Osteoblast (primary cell): ENCODE results near the gene BNIP5. TPM values are rescaled to one million over a fixed set of nuclear protein-coding genes. Genes with fewer than 3 reads are reported as not detected.

Experiments
- DNase-seq: peaks from one replicate; pipeline ENCODE4 v3.0.0; 2011; ENCODE audit warnings: low spot score, mixed read lengths; ENCODE audit not compliant: insufficient read length; ENCODE audit errors: missing footprints
- H2AFZ ChIP-seq: 2 replicates; pipeline ENCODE4 v1.6.0; 2011; ENCODE audit warnings: mild to moderate bottlenecking, low read length
- H3K27ac ChIP-seq: 2 replicates; pipeline ENCODE4 v1.5.1; 2011; ENCODE audit warnings: mild to moderate bottlenecking, low read depth, low read length, moderate library complexity
- H3K27me3 ChIP-seq: 2 replicates; pipeline ENCODE4 v1.6.0; 2012; ENCODE audit warnings: mild to moderate bottlenecking, control low read depth, inconsistent platforms, low read length, moderate library complexity; ENCODE audit not compliant: insufficient read depth
- H3K36me3 ChIP-seq: 2 replicates; pipeline ENCODE4 v1.5.1; 2011; ENCODE audit warnings: mild to moderate bottlenecking, low read length, control low read depth, moderate library complexity; ENCODE audit not compliant: insufficient read depth
- H3K4me1 ChIP-seq: 2 replicates; pipeline ENCODE4 v1.5.1; 2011; ENCODE audit warnings: mild to moderate bottlenecking, low read length, control low read depth, moderate library complexity; ENCODE audit not compliant: insufficient read depth
- H3K4me2 ChIP-seq: 2 replicates; pipeline ENCODE4 v1.6.0; 2011; ENCODE audit warnings: mild to moderate bottlenecking, low read length; ENCODE audit not compliant: insufficient read depth
- H3K4me3 ChIP-seq: fragments of 200-600 bp; sonication (generic); 3 replicates; pipeline ENCODE4 v1.5.1; 2012; ENCODE audit warnings: mild to moderate bottlenecking, low read length, inconsistent platforms; ENCODE audit not compliant: insufficient read depth
- H3K79me2 ChIP-seq: 2 replicates; pipeline ENCODE4 v1.6.0; 2012; ENCODE audit warnings: mild to moderate bottlenecking, low read length, control low read depth, inconsistent platforms; ENCODE audit not compliant: insufficient read depth
- H3K9me3 ChIP-seq: 2 replicates; pipeline ENCODE4 v1.5.1; 2011; ENCODE audit warnings: low read depth, low read length, control low read depth
- H4K20me1 ChIP-seq: 2 replicates; pipeline ENCODE4 v1.6.0; 2012; ENCODE audit warnings: mild to moderate bottlenecking, low read length, control low read depth; ENCODE audit not compliant: insufficient read depth
- total RNA-seq: library from RNA; depleted of rRNA; stranded (reverse); fragments of >200 nt; gene quantifications from 2 replicates; pipeline ENCODE4 v1.2.3, GENCODE V29; 2012
- TF ChIP-seq, protein P1 (sequence below): IDR thresholded peaks from 2 replicates; pipeline ENCODE4 v1.5.1; 2011; ENCODE audit warnings: mild to moderate bottlenecking, low read depth, low read length, moderate library complexity; ENCODE audit errors: extremely low read depth

The BNIP5 gene
- total RNA-seq, 1 donor: not detected

DNA sequence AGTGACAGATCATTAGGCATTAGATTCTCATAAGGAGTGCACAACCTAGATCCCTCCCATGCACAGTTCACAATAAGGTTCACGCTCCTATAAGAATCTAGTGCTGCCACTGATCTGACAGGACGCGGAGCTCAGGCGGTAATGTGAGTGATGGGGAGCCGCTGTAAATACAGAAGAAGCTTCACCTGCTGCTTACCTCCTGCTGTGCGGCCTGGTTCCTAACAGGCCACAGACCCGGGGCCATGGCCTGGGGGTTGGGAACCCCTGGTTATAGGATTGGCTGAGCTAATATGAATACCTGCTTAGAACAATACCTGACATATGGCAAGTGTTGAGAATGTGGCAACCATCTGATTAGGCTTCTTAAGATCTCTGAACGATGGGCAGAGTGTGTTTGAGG lies 64.5 kb downstream of the BNIP5 start:
- no peaks in the 10 kb centered on the region for H3K36me3 ChIP-seq
- H2AFZ ChIP-seq: no peak overlapping the region
- H3K4me2 ChIP-seq: no peak overlapping the region
- TF ChIP-seq, protein P1, sequence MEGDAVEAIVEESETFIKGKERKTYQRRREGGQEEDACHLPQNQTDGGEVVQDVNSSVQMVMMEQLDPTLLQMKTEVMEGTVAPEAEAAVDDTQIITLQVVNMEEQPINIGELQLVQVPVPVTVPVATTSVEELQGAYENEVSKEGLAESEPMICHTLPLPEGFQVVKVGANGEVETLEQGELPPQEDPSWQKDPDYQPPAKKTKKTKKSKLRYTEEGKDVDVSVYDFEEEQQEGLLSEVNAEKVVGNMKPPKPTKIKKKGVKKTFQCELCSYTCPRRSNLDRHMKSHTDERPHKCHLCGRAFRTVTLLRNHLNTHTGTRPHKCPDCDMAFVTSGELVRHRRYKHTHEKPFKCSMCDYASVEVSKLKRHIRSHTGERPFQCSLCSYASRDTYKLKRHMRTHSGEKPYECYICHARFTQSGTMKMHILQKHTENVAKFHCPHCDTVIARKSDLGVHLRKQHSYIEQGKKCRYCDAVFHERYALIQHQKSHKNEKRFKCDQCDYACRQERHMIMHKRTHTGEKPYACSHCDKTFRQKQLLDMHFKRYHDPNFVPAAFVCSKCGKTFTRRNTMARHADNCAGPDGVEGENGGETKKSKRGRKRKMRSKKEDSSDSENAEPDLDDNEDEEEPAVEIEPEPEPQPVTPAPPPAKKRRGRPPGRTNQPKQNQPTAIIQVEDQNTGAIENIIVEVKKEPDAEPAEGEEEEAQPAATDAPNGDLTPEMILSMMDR: no peak
- H3K4me3 ChIP-seq: no peak overlapping the region
- peaks cover 70% of the 10 kb centered on the region for H3K27me3 ChIP-seq
- no peak for DNase-seq
- H3K4me1 ChIP-seq: no peaks in the 10 kb centered on the region
- H3K27ac ChIP-seq: no peak overlapping the region
- no peaks in the 10 kb centered on the region for H3K9me3 ChIP-seq
- H3K79me2 ChIP-seq: no peaks in the 10 kb centered on the region
- H4K20me1 ChIP-seq: no peaks in the 10 kb centered on the region

DNA sequence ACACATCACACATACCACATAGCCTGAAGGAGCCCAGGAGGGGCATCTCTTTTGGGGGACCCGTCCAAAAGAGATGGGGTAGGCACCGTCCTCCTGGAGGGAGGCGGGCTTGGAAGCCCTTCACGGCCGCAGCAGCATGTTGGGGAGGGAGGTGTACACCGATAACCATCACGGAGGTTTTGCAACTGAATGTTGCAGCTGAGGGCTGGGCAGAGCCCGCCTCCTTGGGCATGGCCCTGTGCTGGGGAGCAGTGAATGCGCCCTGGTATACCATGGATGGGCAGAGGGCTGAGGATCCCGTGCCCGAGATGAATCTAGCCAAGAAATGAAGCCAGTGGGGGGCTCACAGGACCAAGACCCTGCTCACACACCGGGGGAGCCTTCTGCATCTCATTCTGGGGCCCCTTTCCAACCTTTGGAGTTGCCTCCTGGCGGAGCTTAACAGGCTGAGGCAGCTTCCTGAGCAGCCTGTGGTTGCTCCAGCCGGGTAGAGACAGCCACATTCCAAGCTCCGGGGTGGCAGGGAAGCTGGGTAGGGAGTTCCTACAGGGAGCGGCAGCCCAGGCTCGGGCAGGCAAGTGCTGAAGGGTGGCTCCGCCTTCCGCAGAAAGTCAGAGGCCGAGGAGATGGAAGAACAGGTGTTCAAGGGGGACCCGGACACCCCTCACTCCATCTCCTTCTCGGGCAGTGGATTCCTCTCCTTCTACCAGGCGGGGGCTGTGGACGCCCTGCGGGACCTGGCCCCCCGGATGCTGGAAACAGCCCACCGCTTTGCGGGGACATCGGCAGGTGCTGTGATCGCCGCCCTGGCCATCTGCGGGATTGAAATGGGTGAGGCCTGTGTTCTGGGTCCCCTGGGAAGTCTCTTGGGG lies 66.6 kb downstream of the BNIP5 start, which contains the start of gene PNPLA1:
Gene PNPLA1 (plus strand): TSS at position 227 of the 872 bp plus-strand sequence. CDS start 400 bp downstream, at position 627.
- H4K20me1 ChIP-seq: no peaks in the 10 kb centered on the region
- no peak within 1 kb of the TSS for H3K4me3 ChIP-seq
- H3K4me1 ChIP-seq: no peaks in the 10 kb centered on the region
- no peak for DNase-seq
- H3K27ac ChIP-seq: no peak within 1 kb of the TSS
- no peaks in the 10 kb centered on the region for H3K79me2 ChIP-seq
- H3K4me2 ChIP-seq: no peak within 1 kb of the TSS
- H3K36me3 ChIP-seq: no peaks in the 10 kb centered on the region
- TF ChIP-seq, protein P1: no peak
- H2AFZ ChIP-seq: no peak within 1 kb of the TSS
- H3K27me3 ChIP-seq: peaks cover 58% of the 10 kb centered on the region
- peaks cover 2% of the 10 kb centered on the region for H3K9me3 ChIP-seq

DNA sequence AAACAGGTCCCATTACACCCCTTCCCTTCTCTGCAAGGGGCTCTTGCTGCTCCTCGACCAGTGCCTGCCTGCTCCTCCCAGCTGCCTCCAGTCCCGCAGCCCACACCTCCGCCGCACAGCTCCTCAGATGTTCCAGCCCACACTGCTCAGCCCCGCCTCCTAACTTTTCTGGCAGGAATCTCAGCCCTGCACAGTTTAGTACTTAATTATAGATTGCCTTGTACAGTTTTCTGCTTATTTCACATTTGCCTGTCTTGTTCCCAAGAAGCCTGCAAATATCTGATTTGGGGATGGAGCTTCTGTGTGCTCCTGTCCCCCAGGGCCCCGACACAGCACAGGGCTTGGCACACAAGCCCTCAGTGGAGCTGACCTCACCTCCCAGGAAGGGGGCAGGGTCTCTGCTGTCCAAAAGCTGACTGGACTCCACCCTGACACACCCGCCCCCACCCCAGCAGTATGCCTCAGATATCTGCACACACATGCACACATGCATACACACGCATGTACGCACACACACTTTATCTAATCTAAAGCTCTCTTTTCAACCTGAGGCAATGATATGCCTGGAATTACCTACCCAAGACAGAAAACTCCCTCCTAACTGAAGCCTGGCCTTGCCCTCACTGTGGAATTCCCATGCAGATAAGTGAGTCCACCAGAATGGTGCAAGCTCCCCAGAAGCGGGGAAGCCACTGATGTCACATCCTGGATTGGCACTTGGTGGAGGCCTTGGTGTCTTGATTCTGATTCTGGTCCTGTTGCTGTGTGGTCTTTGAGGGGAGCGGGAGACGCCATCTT lies 68.0 kb downstream of the BNIP5 start:
- DNase-seq: peak; percentile 86
- Histone ChIP-seq H3K36me3 (no peaks in the 10 kb centered on the region), H3K4me1 (no peaks in the 10 kb centered on the region), H3K27ac (no peak overlapping the region), H4K20me1 (no peaks in the 10 kb centered on the region), H3K27me3 (peaks cover 53% of the 10 kb centered on the region), H3K9me3 (peaks cover 2% of the 10 kb centered on the region), H3K79me2 (no peaks in the 10 kb centered on the region), H2AFZ (no peak overlapping the region), H3K4me2 (no peak overlapping the region), H3K4me3 (no peak overlapping the region)
- TF ChIP-seq, protein P1: no peak
